Measurements from ENCODE around the gene TTLL9. TPM values are rescaled to one million over a fixed set of nuclear protein-coding genes. Genes with fewer than 3 reads are reported as not detected.

TTLL9 gene
- total and polyA plus RNA-seq, 2 donors: 0.20 to 0.26 TPM

GRCh38 chr20:31858760-31859083 lies 11.7 kb upstream of the TTLL9 start:
- 37% methylated on average over 3 of the region's 3 CpGs for WGBS
- Histone ChIP-seq H3K27ac (ENCODE audit: low read depth) (no peak overlapping the region), H3K4me3 (ENCODE audit: low read depth, low read length) (no peak overlapping the region), H3K36me3 (ENCODE audit: insufficient read depth) (no peaks in the 10 kb centered on the region), H3K4me1 (ENCODE audit: insufficient read depth) (no peaks in the 10 kb centered on the region)
- no peak for DNase-seq (ENCODE audit: extremely low spot score)

- 90% methylated on average over 5 of the region's 5 CpGs for WGBS
- no peaks in the 10 kb centered on the region for H3K4me1 ChIP-seq (ENCODE audit: insufficient read depth)
- no peaks in the 10 kb centered on the region for H3K36me3 ChIP-seq (ENCODE audit: insufficient read depth)
- H3K27ac ChIP-seq (ENCODE audit: low read depth): no peak overlapping the region
- no peak overlapping the region for H3K4me3 ChIP-seq (ENCODE audit: low read depth, low read length)
- DNase-seq (ENCODE audit: extremely low spot score): no peak
Observed at GRCh38 chr20:31859266-31859997, 11.0 kb upstream of the TTLL9 start.

- H3K27ac ChIP-seq (ENCODE audit: low read depth): no peak overlapping the region
- WGBS: 44% methylated on average over 7 of the region's 7 CpGs
- no peak overlapping the region for H3K4me3 ChIP-seq (ENCODE audit: low read depth, low read length)
Observed at GRCh38 chr20:31859998-31860380, 10.4 kb upstream of the TTLL9 start.

DNA sequence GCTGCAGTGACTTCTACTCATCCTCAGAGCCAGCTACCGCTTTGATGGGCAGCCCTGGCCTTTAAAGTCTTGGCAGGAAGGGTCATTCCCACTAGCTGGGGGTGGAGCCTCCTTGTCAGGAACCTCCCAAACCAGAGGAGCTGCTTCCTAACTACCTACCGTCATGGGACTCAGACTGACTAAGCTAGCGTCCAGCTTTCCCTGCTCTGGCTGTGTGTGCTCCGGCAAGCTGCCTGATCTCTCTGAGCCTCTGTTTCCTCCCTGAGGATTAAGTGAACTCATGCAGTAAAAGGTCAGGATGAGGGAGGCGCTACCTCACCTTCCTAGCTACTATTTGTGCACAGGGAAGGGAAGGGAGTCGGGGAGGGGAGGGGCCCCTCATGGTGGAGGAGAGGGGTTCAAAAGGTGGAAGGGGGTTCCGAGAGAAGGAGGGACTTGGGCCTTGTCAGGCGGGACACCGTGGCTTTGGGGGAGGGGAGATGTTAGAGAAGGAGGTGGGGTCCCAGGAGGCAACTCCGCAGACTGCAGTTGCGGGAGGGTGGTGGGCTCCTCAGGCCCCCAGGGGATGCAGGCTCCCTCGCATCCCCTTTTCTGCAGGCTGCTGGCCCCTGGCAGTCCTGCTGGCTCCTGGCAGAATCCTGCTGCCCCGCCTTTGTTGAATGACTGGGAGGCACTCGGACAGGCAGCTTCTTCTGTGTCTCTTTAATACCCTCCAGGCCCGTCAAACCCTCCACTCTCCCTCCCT lies 9.9 kb upstream of the TTLL9 start:
- 10% methylated on average over 15 of the region's 15 CpGs for WGBS
- H3K4me3 ChIP-seq (ENCODE audit: low read depth, low read length): peak overlapping the region; percentile 50

More at GRCh38 chr20:31859998-31860380, 10.4 kb upstream of the TTLL9 start:
- no peaks in the 10 kb centered on the region for H3K36me3 ChIP-seq (ENCODE audit: insufficient read depth)
- H3K4me1 ChIP-seq (ENCODE audit: insufficient read depth): no peaks in the 10 kb centered on the region
- no peak for DNase-seq (ENCODE audit: extremely low spot score)

GRCh38 chr20:31861135-31861384 lies 9.4 kb upstream of the TTLL9 start:
- Histone ChIP-seq H3K4me3 (ENCODE audit: low read depth, low read length) (peak overlapping the region; percentile 50), H3K4me1 (ENCODE audit: insufficient read depth) (no peaks in the 10 kb centered on the region), H3K27ac (ENCODE audit: low read depth) (no peak overlapping the region), H3K36me3 (ENCODE audit: insufficient read depth) (no peaks in the 10 kb centered on the region)
- WGBS: under 1% methylated on average over 20 of the region's 20 CpGs
- no peak for DNase-seq (ENCODE audit: extremely low spot score)

More for the DNA sequence above, 9.9 kb upstream of the TTLL9 start:
- Histone ChIP-seq H3K27ac (ENCODE audit: low read depth) (no peak overlapping the region), H3K36me3 (ENCODE audit: insufficient read depth) (no peaks in the 10 kb centered on the region), H3K4me1 (ENCODE audit: insufficient read depth) (no peaks in the 10 kb centered on the region)
- DNase-seq (ENCODE audit: extremely low spot score): no peak

- no peak for DNase-seq (ENCODE audit: extremely low spot score)
- peak overlapping the region; percentile 50 for H3K4me3 ChIP-seq (ENCODE audit: low read depth, low read length)
- no peaks in the 10 kb centered on the region for H3K4me1 ChIP-seq (ENCODE audit: insufficient read depth)
- 6% methylated on average over 60 of the region's 60 CpGs for WGBS
- no peaks in the 10 kb centered on the region for H3K36me3 ChIP-seq (ENCODE audit: insufficient read depth)
- no peak overlapping the region for H3K27ac ChIP-seq (ENCODE audit: low read depth)
Observed at GRCh38 chr20:31861385-31862156, 8.9 kb upstream of the TTLL9 start.

DNA sequence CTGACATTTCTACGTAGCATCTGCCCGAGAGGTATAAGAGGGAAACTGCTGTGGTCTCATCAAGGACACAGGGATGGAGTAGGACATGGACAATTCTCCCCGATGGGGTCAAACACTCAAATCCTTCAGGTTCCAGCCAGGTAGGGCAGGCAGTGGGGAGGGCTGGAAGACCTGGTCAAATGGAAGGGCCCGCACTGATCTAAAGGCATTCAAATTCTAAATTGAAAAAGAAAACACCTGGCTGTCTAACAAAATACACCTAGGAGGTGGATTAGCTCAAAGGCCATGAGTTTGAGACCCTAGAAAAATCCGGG lies 8.3 kb upstream of the TTLL9 start:
- 72% methylated on average over 5 of the region's 5 CpGs for WGBS
- H3K27ac ChIP-seq (ENCODE audit: low read depth): no peak overlapping the region
- no peaks in the 10 kb centered on the region for H3K36me3 ChIP-seq (ENCODE audit: insufficient read depth)
- DNase-seq (ENCODE audit: extremely low spot score): no peak
- H3K4me1 ChIP-seq (ENCODE audit: insufficient read depth): no peaks in the 10 kb centered on the region
- no peak overlapping the region for H3K4me3 ChIP-seq (ENCODE audit: low read depth, low read length)

GRCh38 chr20:31862506-31862905 lies 7.9 kb upstream of the TTLL9 start:
- WGBS: 94% methylated on average over 8 of the region's 8 CpGs
- H3K4me3 ChIP-seq (ENCODE audit: low read depth, low read length): no peak overlapping the region
- no peak overlapping the region for H3K27ac ChIP-seq (ENCODE audit: low read depth)
- H3K4me1 ChIP-seq (ENCODE audit: insufficient read depth): no peaks in the 10 kb centered on the region
- H3K36me3 ChIP-seq (ENCODE audit: insufficient read depth): no peaks in the 10 kb centered on the region
- DNase-seq (ENCODE audit: extremely low spot score): no peak

GRCh38 chr20:31863296-31864085 lies 6.9 kb upstream of the TTLL9 start:
- Histone ChIP-seq H3K27ac (ENCODE audit: low read depth) (no peak overlapping the region), H3K4me1 (ENCODE audit: insufficient read depth) (no peaks in the 10 kb centered on the region), H3K4me3 (ENCODE audit: low read depth, low read length) (no peak overlapping the region), H3K36me3 (ENCODE audit: insufficient read depth) (no peaks in the 10 kb centered on the region)
- 88% methylated on average over 9 of the region's 9 CpGs for WGBS
- DNase-seq (ENCODE audit: extremely low spot score): no peak

- H3K4me1 ChIP-seq (ENCODE audit: insufficient read depth): no peaks in the 10 kb centered on the region
- no peak overlapping the region for H3K4me3 ChIP-seq (ENCODE audit: low read depth, low read length)
- no peak for DNase-seq (ENCODE audit: extremely low spot score)
- no peaks in the 10 kb centered on the region for H3K36me3 ChIP-seq (ENCODE audit: insufficient read depth)
- H3K27ac ChIP-seq (ENCODE audit: low read depth): no peak overlapping the region
- WGBS: 83% methylated on average over 12 of the region's 12 CpGs
Observed at GRCh38 chr20:31864521-31865400, 5.7 kb upstream of the TTLL9 start.

- Histone ChIP-seq H3K4me3 (ENCODE audit: low read depth, low read length) (no peak overlapping the region), H3K36me3 (ENCODE audit: insufficient read depth) (no peaks in the 10 kb centered on the region), H3K27ac (ENCODE audit: low read depth) (no peak overlapping the region), H3K4me1 (ENCODE audit: insufficient read depth) (no peaks in the 10 kb centered on the region)
- WGBS: 76% methylated on average over 3 of the region's 3 CpGs
- DNase-seq (ENCODE audit: extremely low spot score): no peak
Observed at GRCh38 chr20:31866221-31866620, 4.2 kb upstream of the TTLL9 start.

GRCh38 chr20:31868853-31869672 lies 1.4 kb upstream of the TTLL9 start:
- no peak overlapping the region for H3K27ac ChIP-seq (ENCODE audit: low read depth)
- DNase-seq (ENCODE audit: extremely low spot score): no peak
- H3K36me3 ChIP-seq (ENCODE audit: insufficient read depth): no peaks in the 10 kb centered on the region
- 82% methylated on average over 12 of the region's 12 CpGs for WGBS
- H3K4me1 ChIP-seq (ENCODE audit: insufficient read depth): no peaks in the 10 kb centered on the region
- H3K4me3 ChIP-seq (ENCODE audit: low read depth, low read length): peak overlapping the region; percentile 67

All from urinary bladder (tissue), 4 donors.